Measurements from ENCODE around the gene TUBB4B.

GRCh38 chr9:137273095-137273490, 32.0 kb downstream of the TUBB4B start:
- TF ChIP-seq CTCF (IDR thresholded peaks at IDR 0.05) (no peak), POLR2A (IDR thresholded peaks at IDR 0.05) (no peak)

Data from thyroid gland (tissue), 4 donors.